A549 (cell line): ENCODE data around the gene CIBAR2. TPM values are rescaled to one million over a fixed set of nuclear protein-coding genes. Genes with fewer than 3 reads are reported as not detected.

Experiments
- ATAC-seq, 2 experiments: fragments of 200-7000 bp in 1 of 2; fragments of >200 bp in 1 of 2; cut with Nextera tagmentation in 1 of 2; cut with Tn5 transposase in 1 of 2; 3 replicates each; pipeline versions ENCODE4 v1.8.0 to v1.9.1; 2018 to 2020; ENCODE audit warnings: mild to moderate bottlenecking in 1 of 2, moderate library complexity in 1 of 2
- CTCF ChIA-PET: fragments of 300-600 bp; sonication (Branson Sonifier 250); formaldehyde crosslinking; extraction: SDS; loops from one replicate; lab custom pipeline; 2021; ENCODE audit warnings: antibody characterized with exemption, inconsistent platforms; lab: Yijun Ruan, JAX
- POLR2A ChIA-PET: fragments of 350-600 bp; formaldehyde crosslinking; extraction: SDS; loops from one replicate; lab custom pipeline; 2021; ENCODE audit warnings: antibody characterized with exemption, inconsistent platforms; lab: Yijun Ruan, JAX
- DNase-seq, 2 experiments: peaks; one replicate each; pipeline versions ENCODE4 v3.0.0 to v3.0.0-alpha.2; 2011 to 2016; ENCODE audit warnings: low read depth in 1 of 2, low spot score in 1 of 2
- FAIRE-seq: peaks from 2 replicates; lab custom pipeline; 2011; peaks lifted over from hg19 to GRCh38; lab: Jason Lieb, UNC
- H3K27ac ChIP-seq, 2 experiments: fragments of >200 bp; sonication (Bioruptor Twin); formaldehyde crosslinking; 3 replicates each; pipeline ENCODE4 v1.5.1; 2016 to 2017
- H3K4me1 ChIP-seq: fragments of >200 bp; sonication (Bioruptor Twin); formaldehyde crosslinking; 3 replicates; pipeline ENCODE4 v1.6.1; 2016
- H3K4me2 ChIP-seq: fragments of >200 bp; sonication (Bioruptor Twin); formaldehyde crosslinking; 3 replicates; pipeline ENCODE4 v1.6.1; 2016
- H3K4me3 ChIP-seq: fragments of >200 bp; sonication (Bioruptor Twin); formaldehyde crosslinking; 3 replicates; pipeline ENCODE4 v1.5.1; 2016
- H3K9me3 ChIP-seq: fragments of >200 bp; sonication (Bioruptor Twin); formaldehyde crosslinking; 3 replicates; pipeline ENCODE4 v1.6.1; 2016
- CBX2 ChIP-seq: fragments of 200-600 bp; sonication (generic); IDR thresholded peaks from 2 replicates; pipeline ENCODE4 v1.6.1; 2016; ENCODE audit warnings: low read depth, mild to moderate bottlenecking, borderline replicate concordance
- CBX8 ChIP-seq: fragments of 200-600 bp; sonication (generic); IDR thresholded peaks from 2 replicates; pipeline ENCODE4 v1.6.1; 2016
- CHD4 ChIP-seq: fragments of 200-600 bp; sonication (generic); IDR thresholded peaks from 2 replicates; pipeline ENCODE4 v1.6.1; 2016; ENCODE audit warnings: antibody characterized with exemption, mild to moderate bottlenecking, borderline replicate concordance
- EP300 ChIP-seq, 2 experiments: fragments of >200 bp; sonication (Bioruptor Twin); formaldehyde crosslinking; IDR thresholded peaks; 2 replicates in 1 of 2; 3 replicates in 1 of 2; pipeline ENCODE4 v1.6.1; 2016 to 2017
- ESRRA ChIP-seq: fragments of 150-350 bp; IDR thresholded peaks from 2 replicates; pipeline ENCODE4 v1.6.1; 2014; ENCODE audit warnings: mild to moderate bottlenecking, low read length, borderline replicate concordance
- FOSL2 ChIP-seq, 2 experiments: fragments of 450-650 bp in 1 of 2; fragments of >200 bp in 1 of 2; sonication (Bioruptor Twin) in 1 of 2; formaldehyde crosslinking; IDR thresholded peaks; 2 replicates each; pipeline versions ENCODE4 v1.5.0 to v1.6.1; 2016 to 2020; ENCODE audit warnings: mild to moderate bottlenecking in 1 of 2, moderate library complexity in 1 of 2
- HOXB5 ChIP-seq: fragments of 250-450 bp; sonication (Bioruptor Pico); IDR thresholded peaks from 2 replicates; pipeline ENCODE4 v1.5.0; 2020; ENCODE audit warnings: mild to moderate bottlenecking, moderate library complexity
- JUN ChIP-seq, 2 experiments: fragments of >200 bp; sonication (Bioruptor Twin); formaldehyde crosslinking; IDR thresholded peaks; 2 replicates in 1 of 2; 3 replicates in 1 of 2; pipeline ENCODE4 v1.6.1; 2016 to 2017
- JUNB ChIP-seq: fragments of >200 bp; sonication (Bioruptor Twin); formaldehyde crosslinking; IDR thresholded peaks from 2 replicates; pipeline ENCODE4 v1.6.1; 2016
- KDM5A ChIP-seq: fragments of 200-600 bp; sonication (generic); IDR thresholded peaks from 2 replicates; pipeline ENCODE4 v1.6.1; 2016; ENCODE audit warnings: antibody characterized with exemption, mild to moderate bottlenecking
- MAX ChIP-seq: IDR thresholded peaks from 2 replicates; pipeline ENCODE4 v1.6.1; 2012
- MYC ChIP-seq: IDR thresholded peaks from 2 replicates; pipeline ENCODE4 v1.6.1; 2012; ENCODE audit warnings: mild to moderate bottlenecking, inconsistent platforms, low read length, improper control_type of control experiment, borderline replicate concordance
- NR3C1 ChIP-seq: fragments of >200 bp; sonication (Bioruptor Twin); formaldehyde crosslinking; IDR thresholded peaks from 3 replicates; pipeline ENCODE4 v1.6.1; 2017
- POLR2A ChIP-seq: IDR thresholded peaks from 2 replicates; pipeline ENCODE4 v1.6.1; 2012; ENCODE audit warnings: mild to moderate bottlenecking, low read length
- RAD21 ChIP-seq, 2 experiments: fragments of >200 bp in 1 of 2; sonication (Bioruptor Twin) in 1 of 2; formaldehyde crosslinking in 1 of 2; IDR thresholded peaks in 1 of 2; conservative IDR thresholded peaks in 1 of 2; 2 replicates in 1 of 2; 3 replicates in 1 of 2; pipeline ENCODE4 v1.6.1; 2012 to 2018; ENCODE audit warnings: inconsistent platforms in 1 of 2
- RFX5 ChIP-seq: fragments of 450-650 bp; IDR thresholded peaks from 2 replicates; pipeline ENCODE4 v1.7.1; 2014; ENCODE audit warnings: antibody characterized with exemption, mild to moderate bottlenecking, moderate library complexity
- RNF2 ChIP-seq: fragments of 200-600 bp; sonication (generic); IDR thresholded peaks from 2 replicates; pipeline ENCODE4 v1.6.1; 2016; ENCODE audit warnings: low read depth, mild to moderate bottlenecking, antibody characterized with exemption, moderate library complexity, borderline replicate concordance
- SMC3 ChIP-seq: fragments of >200 bp; sonication (Bioruptor Twin); formaldehyde crosslinking; IDR thresholded peaks from 3 replicates; pipeline ENCODE4 v1.6.1; 2018; ENCODE audit warnings: inconsistent platforms
- TP53 ChIP-seq: fragments of 250-450 bp; sonication (Bioruptor Pico); IDR thresholded peaks from 2 replicates; pipeline ENCODE4 v1.5.0; 2021; ENCODE audit warnings: mild to moderate bottlenecking, moderate library complexity
- ZFP36 ChIP-seq: fragments of 450-650 bp; IDR thresholded peaks from 2 replicates; pipeline ENCODE4 v1.6.1; 2014; ENCODE audit warnings: borderline replicate concordance; ENCODE audit not compliant: partially characterized antibody
- ZSCAN20 ChIP-seq: fragments of 250-450 bp; sonication (Bioruptor Pico); IDR thresholded peaks from 2 replicates; pipeline ENCODE4 v1.8.0; 2022; ENCODE audit warnings: mild to moderate bottlenecking, moderate library complexity
- WGBS: methylation state at CpG from one replicate; pipeline ENCODE4 v1.1.6; 2017; ENCODE audit errors: missing lambda C conversion rate; 5-methylcytosine and 5-hydroxymethylcytosine counted together
- polyA plus RNA-seq, 4 experiments: library from polyadenylated mRNA; depleted of rRNA in 3 of 4; stranded (reverse); fragments of >200 nt; fragmentation: RNase III in 1 of 4; extraction: RNeasy Plus Mini Kit Qiagen cat#74134 plus additional on column Dnase treatment in 1 of 4; gene quantifications; 2 replicates in 3 of 4; 3 replicates in 1 of 4; pipeline ENCODE4 v1.2.3, GENCODE V29; 2011 to 2017
- TF ChIP-seq, protein P1 (sequence below): fragments of >200 bp; sonication (Bioruptor Twin); formaldehyde crosslinking; IDR thresholded peaks from 3 replicates; pipeline ENCODE4 v1.6.1; 2016
- TF ChIP-seq, protein P2 (sequence below): fragments of 150-350 bp; IDR thresholded peaks from 2 replicates; pipeline ENCODE4 v1.6.1; 2014; ENCODE audit warnings: low read depth, mild to moderate bottlenecking, low read length
- TF ChIP-seq, protein P3 (sequence below): fragments of 250-450 bp; sonication (Bioruptor Pico); IDR thresholded peaks from 2 replicates; pipeline ENCODE4 v1.5.0; 2021; ENCODE audit warnings: mild to moderate bottlenecking, moderate library complexity, borderline replicate concordance
- TF ChIP-seq, protein P4 (sequence below): IDR thresholded peaks from 2 replicates; pipeline ENCODE4 v1.6.1; 2012; ENCODE audit warnings: low read depth, borderline replicate concordance

The CIBAR2 gene
- polyA plus RNA-seq, 2 of the 4 experiments (the other 2 are of a cell fraction), result not detected

DNA sequence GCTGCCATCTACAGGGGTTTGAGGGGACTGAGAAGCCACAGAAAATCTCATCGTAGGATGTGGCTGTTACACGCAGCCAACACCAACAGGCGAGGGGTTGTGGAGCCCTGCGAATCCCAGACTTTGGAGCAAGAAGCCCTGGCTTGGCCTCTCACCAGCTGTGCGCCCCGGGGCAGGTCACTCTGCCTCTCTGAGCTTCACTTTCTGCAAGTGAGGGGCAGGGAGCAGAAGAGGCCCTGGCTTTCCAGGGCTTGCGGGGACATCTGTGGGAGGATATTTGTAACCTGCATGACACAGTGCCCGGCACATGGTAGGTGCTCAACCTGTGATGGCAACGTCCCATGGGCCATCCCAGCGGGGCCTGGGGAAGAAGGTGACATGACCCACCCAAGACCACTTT is 32.9 kb upstream of the CIBAR2 start:
- no peak for ATAC-seq
- WGBS, result 78% methylated on average over 10 of the region's 10 CpGs
- H3K4me1 ChIP-seq, result 0 out of 3 replicates have a peak, but pooled peaks cover 7% of the 10 kb centered on the region
- DNase-seq, result no peak
- FAIRE-seq, result no peak
- H3K27ac ChIP-seq, result no peak overlapping the region
- POLR2A ChIA-PET, result no interaction called here
- TF ChIP-seq, protein P1, sequence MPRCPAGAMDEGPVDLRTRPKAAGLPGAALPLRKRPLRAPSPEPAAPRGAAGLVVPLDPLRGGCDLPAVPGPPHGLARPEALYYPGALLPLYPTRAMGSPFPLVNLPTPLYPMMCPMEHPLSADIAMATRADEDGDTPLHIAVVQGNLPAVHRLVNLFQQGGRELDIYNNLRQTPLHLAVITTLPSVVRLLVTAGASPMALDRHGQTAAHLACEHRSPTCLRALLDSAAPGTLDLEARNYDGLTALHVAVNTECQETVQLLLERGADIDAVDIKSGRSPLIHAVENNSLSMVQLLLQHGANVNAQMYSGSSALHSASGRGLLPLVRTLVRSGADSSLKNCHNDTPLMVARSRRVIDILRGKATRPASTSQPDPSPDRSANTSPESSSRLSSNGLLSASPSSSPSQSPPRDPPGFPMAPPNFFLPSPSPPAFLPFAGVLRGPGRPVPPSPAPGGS, result no peak
- TF ChIP-seq, protein P2, sequence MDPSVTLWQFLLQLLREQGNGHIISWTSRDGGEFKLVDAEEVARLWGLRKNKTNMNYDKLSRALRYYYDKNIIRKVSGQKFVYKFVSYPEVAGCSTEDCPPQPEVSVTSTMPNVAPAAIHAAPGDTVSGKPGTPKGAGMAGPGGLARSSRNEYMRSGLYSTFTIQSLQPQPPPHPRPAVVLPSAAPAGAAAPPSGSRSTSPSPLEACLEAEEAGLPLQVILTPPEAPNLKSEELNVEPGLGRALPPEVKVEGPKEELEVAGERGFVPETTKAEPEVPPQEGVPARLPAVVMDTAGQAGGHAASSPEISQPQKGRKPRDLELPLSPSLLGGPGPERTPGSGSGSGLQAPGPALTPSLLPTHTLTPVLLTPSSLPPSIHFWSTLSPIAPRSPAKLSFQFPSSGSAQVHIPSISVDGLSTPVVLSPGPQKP, result no peak
- no peak for TF ChIP-seq CBX2
- TF ChIP-seq RNF2, result no peak
- no peak for TF ChIP-seq POLR2A
- TF ChIP-seq RFX5, result no peak
- TF ChIP-seq JUN (IDR thresholded peaks at IDR 0.05), result no peak
- TF ChIP-seq ESRRA, result no peak
- no peak for TF ChIP-seq RAD21 (conservative IDR thresholded peaks at IDR 0.05 in 1 of 2, IDR thresholded peaks at IDR 0.05 in 1 of 2)
- TF ChIP-seq MYC, result no peak
- no peak overlapping the region for H3K4me2 ChIP-seq
- H3K9me3 ChIP-seq, result no peaks in the 10 kb centered on the region
- CTCF ChIA-PET, result interaction anchor here (3.2 kb wide), 1 partner anchor 30 kb away, joined by 16 read pairs; no protein-coding TSS in a partner anchor
- no peak overlapping the region for H3K4me3 ChIP-seq

- Histone ChIP-seq H3K4me1 (0 out of 3 replicates have a peak, but pooled peaks cover 7% of the 10 kb centered on the region), H3K4me3 (no peak overlapping the region), H3K4me2 (no peak overlapping the region), H3K9me3 (no peaks in the 10 kb centered on the region), H3K27ac (no peak overlapping the region)
- FAIRE-seq (no peak), DNase-seq (no peak), ATAC-seq (no peak; a peak in 1 of 6 replicates)
- POLR2A ChIA-PET, result no interaction called here
- 77% methylated on average over 26 of the region's 26 CpGs for WGBS
- TF ChIP-seq KDM5A (no peak), FOSL2 (IDR thresholded peaks at IDR 0.05) (no peak), FOSL2 (CRISPR knock-in tag; IDR thresholded peaks at IDR 0.05) (no peak), HOXB5 (CRISPR knock-in tag) (no peak), CHD4 (no peak)
- CTCF ChIA-PET, result interaction anchor here (0.6 to 3.2 kb wide), 4 partner anchors 14 to 91 kb away, joined by 3 to 16 read pairs (median 5); no protein-coding TSS in a partner anchor
Measured at GRCh38 chr16:85144026-85144915, 32.0 kb upstream of the CIBAR2 start.

DNA sequence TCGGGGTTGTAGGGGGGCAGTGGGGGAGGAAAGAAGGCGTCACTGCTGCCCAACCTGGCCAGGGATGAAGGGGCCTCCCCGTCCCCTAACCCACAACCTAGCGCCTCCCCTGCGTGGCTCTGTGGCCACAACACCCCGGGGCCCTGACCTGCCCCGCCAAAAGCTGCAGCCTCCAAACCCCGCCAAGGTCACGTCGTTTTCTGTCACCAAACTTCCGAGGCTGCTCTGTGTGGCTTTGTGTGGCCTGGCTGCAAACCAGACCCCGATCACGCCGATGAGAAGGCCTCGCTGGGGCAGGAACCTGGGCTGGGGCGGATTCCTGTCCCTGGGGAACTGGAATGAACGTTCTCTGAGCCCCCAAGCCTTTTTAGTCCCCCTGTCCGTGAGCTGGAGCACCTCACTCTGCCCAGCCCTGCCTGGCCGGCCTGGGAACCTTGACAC is 30.5 kb upstream of the CIBAR2 start:
- 71% methylated on average over 19 of the region's 19 CpGs for WGBS
- FAIRE-seq (no peak), ATAC-seq (no peak), DNase-seq (no peak)
- ChIA-PET CTCF (interaction anchor here (1.3 to 3.2 kb wide), 4 partner anchors 15 to 28 kb away, joined by 3 to 16 read pairs (median 5); no protein-coding TSS in a partner anchor), POLR2A (no interaction called here)
- Histone ChIP-seq H3K4me3 (no peak overlapping the region), H3K4me1 (0 out of 3 replicates have a peak, but pooled peaks cover under 1% of the 10 kb centered on the region), H3K27ac (no peak overlapping the region), H3K4me2 (no peak overlapping the region), H3K9me3 (no peaks in the 10 kb centered on the region)
- no peak for TF ChIP-seq MAX
- TF ChIP-seq RNF2, result no peak
- no peak for TF ChIP-seq ZFP36
- no peak for TF ChIP-seq RFX5
- no peak for TF ChIP-seq CBX8
- TF ChIP-seq TP53 (CRISPR knock-in tag), result no peak
- TF ChIP-seq EP300 (IDR thresholded peaks at IDR 0.05), result no peak
- no peak for TF ChIP-seq ZSCAN20 (CRISPR knock-in tag)
- no peak for TF ChIP-seq NR3C1
- no peak for TF ChIP-seq SMC3
- TF ChIP-seq, protein P3, sequence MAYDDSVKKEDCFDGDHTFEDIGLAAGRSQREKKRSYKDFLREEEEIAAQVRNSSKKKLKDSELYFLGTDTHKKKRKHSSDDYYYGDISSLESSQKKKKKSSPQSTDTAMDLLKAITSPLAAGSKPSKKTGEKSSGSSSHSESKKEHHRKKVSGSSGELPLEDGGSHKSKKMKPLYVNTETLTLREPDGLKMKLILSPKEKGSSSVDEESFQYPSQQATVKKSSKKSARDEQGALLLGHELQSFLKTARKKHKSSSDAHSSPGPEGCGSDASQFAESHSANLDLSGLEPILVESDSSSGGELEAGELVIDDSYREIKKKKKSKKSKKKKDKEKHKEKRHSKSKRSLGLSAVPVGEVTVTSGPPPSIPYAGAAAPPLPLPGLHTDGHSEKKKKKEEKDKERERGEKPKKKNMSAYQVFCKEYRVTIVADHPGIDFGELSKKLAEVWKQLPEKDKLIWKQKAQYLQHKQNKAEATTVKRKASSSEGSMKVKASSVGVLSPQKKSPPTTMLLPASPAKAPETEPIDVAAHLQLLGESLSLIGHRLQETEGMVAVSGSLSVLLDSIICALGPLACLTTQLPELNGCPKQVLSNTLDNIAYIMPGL, result no peak
- no peak for TF ChIP-seq ESRRA
- TF ChIP-seq, protein P4, sequence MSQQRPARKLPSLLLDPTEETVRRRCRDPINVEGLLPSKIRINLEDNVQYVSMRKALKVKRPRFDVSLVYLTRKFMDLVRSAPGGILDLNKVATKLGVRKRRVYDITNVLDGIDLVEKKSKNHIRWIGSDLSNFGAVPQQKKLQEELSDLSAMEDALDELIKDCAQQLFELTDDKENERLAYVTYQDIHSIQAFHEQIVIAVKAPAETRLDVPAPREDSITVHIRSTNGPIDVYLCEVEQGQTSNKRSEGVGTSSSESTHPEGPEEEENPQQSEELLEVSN, result no peak
- no peak for TF ChIP-seq JUNB
